Inflammatory macrophage (primary cell): ENCODE results near the gene PXDC1.
"Not testable (repeated sequence)": the region's sequence is repeated elsewhere in the genome, so short reads cannot be mapped to it uniquely, and the experiment has no call there.

Experiments used
- DNase-seq, 2 donors: peaks; one replicate each; pipeline ENCODE4 v3.0.0-alpha.2; 2020 to 2022

Gene PXDC1

GRCh38 chr6:3782876-3783832 is 31.6 kb upstream of the PXDC1 start:
- no peak for DNase-seq

DNA sequence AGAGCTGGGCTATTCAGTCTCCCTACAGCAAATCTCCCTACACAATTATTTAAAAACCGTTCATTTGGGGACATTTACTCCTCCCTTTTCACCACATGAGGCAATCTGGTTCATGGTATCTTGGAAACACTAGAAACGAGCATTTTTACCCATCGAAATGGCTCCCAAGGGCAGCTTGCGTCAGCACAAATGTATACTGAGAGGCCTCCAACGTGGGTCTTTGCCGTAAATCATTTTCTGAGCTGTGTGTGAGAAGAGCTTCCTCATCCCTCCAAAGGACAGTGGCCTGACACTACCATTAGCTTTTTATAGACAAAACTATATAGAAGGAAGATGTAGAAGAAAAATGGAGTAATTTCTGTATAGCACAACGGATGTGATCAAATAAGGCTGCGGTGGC is 30.0 kb upstream of the PXDC1 start:
- DNase-seq = no peak

GRCh38 chr6:3779574-3779849 is 28.0 kb upstream of the PXDC1 start:
- no peak for DNase-seq

- DNase-seq = no peak
Observed at GRCh38 chr6:3778701-3779573, 27.4 kb upstream of the PXDC1 start.

- DNase-seq = no peak
Observed at GRCh38 chr6:3777730-3778461, 26.4 kb upstream of the PXDC1 start.

DNA sequence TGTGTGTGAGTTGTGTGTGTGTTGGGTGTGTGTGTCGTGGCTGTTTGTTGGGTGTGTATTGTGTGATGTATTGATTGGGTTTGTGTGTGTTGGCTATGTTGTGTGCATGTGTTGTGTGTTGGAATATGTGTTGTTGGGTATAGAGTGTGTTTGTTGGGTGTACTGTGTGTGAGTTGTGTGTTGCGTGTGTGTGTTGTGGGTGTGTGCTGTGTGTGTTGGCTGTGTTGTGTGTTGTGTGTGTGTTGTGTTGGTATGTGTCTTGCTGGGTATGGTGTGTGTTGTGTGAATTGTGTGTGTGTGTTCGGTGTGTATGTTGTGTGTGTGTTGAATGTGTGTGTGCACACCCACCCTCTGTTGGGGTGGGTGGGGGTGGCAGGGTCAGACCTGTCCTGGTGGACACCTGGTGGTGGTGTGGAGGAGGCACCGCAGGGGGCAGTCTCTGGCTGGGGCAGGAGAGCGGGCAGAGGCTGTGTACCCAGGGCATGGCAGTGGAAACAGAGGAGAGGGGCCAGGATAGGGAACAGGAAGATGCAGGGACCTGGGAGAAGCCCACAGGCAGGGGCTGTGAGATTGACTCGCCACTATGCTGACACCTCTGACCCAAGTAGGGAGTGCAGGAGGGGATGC is 25.5 kb upstream of the PXDC1 start:
- no peak for DNase-seq

GRCh38 chr6:3775847-3776246 is 24.3 kb upstream of the PXDC1 start:
- no peak for DNase-seq

GRCh38 chr6:3775386-3775785 is 23.9 kb upstream of the PXDC1 start:
- DNase-seq = no peak

GRCh38 chr6:3773678-3774298 is 22.3 kb upstream of the PXDC1 start:
- DNase-seq = no peak

DNA sequence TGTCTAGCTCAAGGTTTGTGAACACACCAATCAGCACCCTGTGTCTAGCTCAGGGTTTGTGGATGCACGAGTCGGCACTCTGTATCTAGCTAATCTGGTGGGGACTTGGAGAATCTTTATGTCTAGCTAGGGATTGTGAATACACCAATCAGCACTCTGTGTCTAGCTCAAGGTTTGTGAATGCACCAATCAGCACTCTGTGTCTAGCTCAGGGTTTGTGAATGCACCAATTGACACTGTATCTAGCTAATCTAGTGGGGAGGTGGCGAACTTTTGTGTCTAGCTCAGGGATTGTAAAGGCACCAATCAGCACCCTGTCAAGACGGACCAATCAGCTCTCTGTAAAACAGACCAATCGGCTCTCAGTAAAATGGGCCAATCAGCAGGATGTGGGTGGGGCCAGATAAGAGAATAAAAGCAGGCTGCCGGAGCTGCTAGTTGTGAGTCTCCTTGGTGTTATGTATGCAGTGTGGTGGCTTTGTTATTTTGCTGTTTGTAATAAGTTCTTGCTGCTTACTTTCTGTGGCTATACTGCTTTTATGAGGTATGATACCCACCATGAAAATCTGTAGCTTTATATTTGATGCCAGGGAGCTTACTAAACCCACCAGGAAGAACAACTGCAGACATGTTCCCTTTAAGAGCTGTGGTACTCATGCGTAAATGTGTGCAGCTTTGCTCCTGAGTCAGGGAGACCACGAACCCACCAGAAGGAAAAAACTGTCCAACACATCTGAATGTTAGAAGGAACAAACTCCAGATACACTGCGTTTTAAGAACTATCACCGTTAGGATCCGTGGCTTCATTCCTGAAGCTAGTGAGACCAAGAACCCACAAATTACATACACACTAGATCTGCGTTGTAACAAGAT is 20.9 kb upstream of the PXDC1 start:
- DNase-seq = not testable (repeated sequence)

DNA sequence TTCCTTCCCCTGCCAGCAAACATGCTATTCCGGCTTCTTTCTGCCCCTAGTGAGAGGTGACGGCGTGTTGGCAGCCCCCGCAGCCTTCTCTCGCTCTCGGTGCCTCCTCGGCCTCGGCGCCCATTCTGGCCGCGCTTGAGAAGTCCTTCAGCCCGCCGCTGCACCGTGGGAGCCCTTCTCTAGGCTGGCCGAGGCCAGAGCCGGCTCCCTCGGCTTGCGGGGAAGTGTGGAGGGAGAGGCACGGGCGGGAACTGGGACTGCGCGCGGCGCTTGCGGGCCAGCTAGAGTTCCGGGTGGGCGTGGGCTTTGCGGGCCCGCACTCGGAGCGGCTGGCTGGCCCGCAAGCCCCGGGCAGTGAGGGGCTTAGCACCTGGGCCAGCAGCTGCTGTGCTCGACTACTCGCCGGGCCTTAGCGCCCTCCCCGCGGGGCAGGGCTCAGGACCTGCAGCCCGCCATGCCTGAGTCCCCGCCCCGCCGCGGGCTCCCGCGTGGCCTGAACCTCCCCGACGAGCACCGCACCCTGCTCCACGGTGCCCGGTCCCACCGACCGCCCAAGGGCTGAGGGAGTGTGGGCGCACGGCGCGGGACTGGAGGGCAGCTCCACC is 20.0 kb upstream of the PXDC1 start:
- no peak for DNase-seq

- DNase-seq = no peak
Observed at GRCh38 chr6:3770023-3770720, 18.7 kb upstream of the PXDC1 start.

DNA sequence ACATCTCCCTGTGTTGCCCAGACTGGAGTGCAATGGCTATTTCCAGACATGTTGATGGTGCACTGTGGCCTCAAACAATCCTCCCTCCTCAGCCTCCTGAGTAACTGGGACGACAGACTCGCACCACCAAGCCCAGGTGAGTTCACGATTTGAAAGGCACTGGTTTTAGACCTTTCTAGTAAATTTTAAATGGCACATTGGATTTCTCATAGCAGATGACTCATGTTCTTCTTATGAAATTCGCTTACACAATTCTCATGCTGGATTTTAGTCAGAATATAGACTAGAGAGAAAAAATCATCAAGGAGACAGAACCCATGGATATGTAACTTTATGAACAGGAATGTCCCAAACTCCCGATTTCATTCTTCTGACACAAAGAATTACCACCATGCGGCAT is 18.1 kb upstream of the PXDC1 start:
- peak; percentile 55 to 77 for DNase-seq

DNA sequence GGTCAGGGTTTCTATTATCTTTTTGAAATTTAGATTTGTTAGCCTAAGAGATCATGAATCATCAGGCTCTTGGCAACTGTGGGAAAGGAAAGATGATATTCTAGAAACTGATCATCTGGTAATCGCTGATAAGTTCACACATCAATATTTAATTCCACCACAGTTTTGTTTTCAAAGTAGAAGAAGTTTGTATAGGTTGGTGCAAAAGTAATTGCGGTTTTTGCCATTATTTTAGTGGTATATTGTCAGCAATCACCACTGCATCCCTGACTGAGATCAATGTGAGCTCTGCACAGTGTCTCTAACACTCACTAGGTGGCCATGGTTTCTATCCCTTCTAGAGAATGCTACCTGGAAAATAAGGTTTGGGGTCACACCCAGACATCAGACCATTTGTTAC is 17.0 kb upstream of the PXDC1 start:
- no peak for DNase-seq

- DNase-seq = peak; percentile 58 to 83
Observed at GRCh38 chr6:3767483-3767882, 16.0 kb upstream of the PXDC1 start.

- peak; percentile 14 to 18 for DNase-seq
Observed at GRCh38 chr6:3766214-3766613, 14.7 kb upstream of the PXDC1 start.

- peak in 1 of 2 donors; percentile 24 for DNase-seq
Observed at GRCh38 chr6:3765415-3765814, 13.9 kb upstream of the PXDC1 start.

DNA sequence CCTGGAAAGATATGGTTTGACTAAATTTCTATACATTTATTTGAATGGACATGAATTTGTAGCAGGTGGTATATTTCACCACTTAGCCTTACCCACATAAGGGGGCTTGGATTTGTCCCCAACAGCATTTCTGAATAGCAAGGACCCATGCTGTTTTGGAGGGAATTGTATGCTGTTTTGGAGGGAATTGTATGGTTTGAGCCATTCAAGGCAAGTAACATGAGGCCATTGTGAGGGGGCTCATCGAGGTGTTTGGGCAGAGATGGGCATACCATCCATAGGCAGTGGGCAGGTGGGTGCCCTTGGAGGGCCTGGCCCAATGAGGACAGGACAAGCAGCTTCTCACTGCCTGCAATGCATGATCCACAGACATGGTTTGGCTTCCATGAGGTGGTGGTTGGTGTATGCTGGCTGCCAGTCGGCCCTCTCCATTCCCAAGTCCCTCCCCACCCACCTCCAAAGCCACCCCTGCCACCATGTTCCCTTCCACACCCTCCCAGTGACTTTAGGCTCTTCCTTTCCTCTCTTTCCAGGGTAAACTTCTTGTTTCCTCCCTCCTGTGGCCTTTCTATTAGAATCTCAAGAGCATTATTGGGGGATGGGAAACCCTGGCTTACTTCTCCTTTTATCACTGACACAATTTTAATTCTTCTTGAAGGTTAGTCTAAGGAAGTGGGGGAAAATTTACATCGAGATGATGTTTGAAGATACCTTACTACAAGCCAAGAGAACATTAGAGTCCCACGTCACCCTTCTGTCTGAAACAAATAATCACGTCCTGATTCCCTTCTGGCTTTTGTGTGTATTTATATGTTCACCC is 13.2 kb upstream of the PXDC1 start:
- peak; percentile 59 to 73 for DNase-seq

- no peak for DNase-seq
Observed at GRCh38 chr6:3762852-3763251, 11.3 kb upstream of the PXDC1 start.
